Astrocyte (in vitro differentiated cells and primary cell): ENCODE measurements around the gene PCDHGB4. TPM values are rescaled to one million over a fixed set of nuclear protein-coding genes. Genes with fewer than 3 reads are reported as not detected.

ENCODE experiments used
- DNase-seq: peaks from one replicate; pipeline ENCODE4 v3.0.0-alpha.2; 2010; ENCODE audit warnings: low read depth
- FAIRE-seq: peaks from 2 replicates; lab custom pipeline; 2011; peaks lifted over from hg19 to GRCh38; lab: Jason Lieb, UNC
- H2AFZ ChIP-seq: 2 replicates; pipeline ENCODE4 v1.6.0; 2012; ENCODE audit warnings: low read depth, low read length, inconsistent platforms
- H3K27ac ChIP-seq: 2 replicates; pipeline ENCODE4 v1.5.1; 2011; ENCODE audit warnings: low read depth, low read length, inconsistent platforms
- H3K27me3 ChIP-seq: 2 replicates; pipeline ENCODE4 v1.6.0; 2011; ENCODE audit warnings: low read length, inconsistent platforms; ENCODE audit not compliant: insufficient read depth
- H3K36me3 ChIP-seq: 2 replicates; pipeline ENCODE4 v1.5.1; 2011; ENCODE audit warnings: low read length, inconsistent platforms; ENCODE audit not compliant: insufficient read depth
- H3K4me1 ChIP-seq: 2 replicates; pipeline ENCODE4 v1.5.1; 2011; ENCODE audit warnings: low read length, inconsistent platforms; ENCODE audit not compliant: insufficient read depth
- H3K4me2 ChIP-seq: 2 replicates; pipeline ENCODE4 v1.6.0; 2012; ENCODE audit warnings: low read length, inconsistent platforms
- H3K4me3 ChIP-seq: 2 replicates; pipeline ENCODE4 v1.5.1; 2011; ENCODE audit warnings: low read depth, mild to moderate bottlenecking, low read length, inconsistent platforms; ENCODE audit not compliant: insufficient read depth
- H3K79me2 ChIP-seq: 2 replicates; pipeline ENCODE4 v1.6.0; 2012; ENCODE audit warnings: mild to moderate bottlenecking, low read length, inconsistent platforms; ENCODE audit not compliant: insufficient read depth
- H3K9ac ChIP-seq: 2 replicates; pipeline ENCODE4 v1.6.0; 2012; ENCODE audit warnings: mild to moderate bottlenecking, low read length, inconsistent platforms
- H3K9me3 ChIP-seq: 2 replicates; pipeline ENCODE4 v1.5.1; 2012; ENCODE audit warnings: low read depth, mild to moderate bottlenecking, low read length, inconsistent platforms; ENCODE audit not compliant: insufficient read depth
- H4K20me1 ChIP-seq: 2 replicates; pipeline ENCODE4 v1.6.0; 2012; ENCODE audit warnings: low read length, inconsistent platforms; ENCODE audit not compliant: insufficient read depth
- H3K27ac Mint-ChIP-seq: one replicate; pipeline ENCODE4 v1.8.0; 2021; ENCODE audit warnings: mild to moderate bottlenecking, mixed read lengths; ENCODE audit not compliant: unreplicated experiment
- H3K27me3 Mint-ChIP-seq: one replicate; pipeline ENCODE4 v1.8.0; 2021; ENCODE audit warnings: low read depth, mixed read lengths; ENCODE audit not compliant: unreplicated experiment
- H3K36me3 Mint-ChIP-seq: one replicate; pipeline ENCODE4 v1.8.0; 2021; ENCODE audit warnings: low read depth, mixed read lengths; ENCODE audit not compliant: unreplicated experiment
- H3K4me1 Mint-ChIP-seq: one replicate; pipeline ENCODE4 v1.8.0; 2021; ENCODE audit warnings: low read depth, mixed read lengths; ENCODE audit not compliant: unreplicated experiment
- H3K4me3 Mint-ChIP-seq: one replicate; pipeline ENCODE4 v1.8.0; 2021; ENCODE audit warnings: mild to moderate bottlenecking, moderate library complexity, mixed read lengths; ENCODE audit not compliant: unreplicated experiment
- H3K9me3 Mint-ChIP-seq: one replicate; pipeline ENCODE4 v1.8.0; 2021; ENCODE audit warnings: mild to moderate bottlenecking, mixed read lengths; ENCODE audit not compliant: unreplicated experiment
- CTCF ChIP-seq: IDR thresholded peaks from 2 replicates; pipeline ENCODE4 v1.5.1; 2011; ENCODE audit warnings: low read depth, mild to moderate bottlenecking, inconsistent platforms, low read length, moderate library complexity; ENCODE audit not compliant: insufficient read depth
- EZH2 ChIP-seq: IDR thresholded peaks from 2 replicates; pipeline ENCODE4 v1.6.1; 2012; ENCODE audit warnings: mild to moderate bottlenecking, low read length, inconsistent platforms; ENCODE audit not compliant: insufficient read depth
- total RNA-seq: library from RNA; stranded (reverse); gene quantifications from 2 replicates; pipeline ENCODE4 v1.2.1, GENCODE V29; 2021

Gene PCDHGB4
- total RNA-seq, 1 donor from 2014 or later = 13.6 TPM

- Histone ChIP-seq H3K9ac (no peak overlapping the region), H3K4me1 (no peaks in the 10 kb centered on the region), H3K36me3 (no peaks in the 10 kb centered on the region), H3K4me2 (no peak overlapping the region), H2AFZ (no peak overlapping the region), H3K79me2 (peaks cover 12% of the 10 kb centered on the region), H3K9me3 (peaks cover 20% of the 10 kb centered on the region), H3K27me3 (no peaks in the 10 kb centered on the region), H4K20me1 (no peaks in the 10 kb centered on the region), H3K27ac (no peak overlapping the region), H3K4me3 (no peak overlapping the region)
- H3K27ac Mint-ChIP-seq = no peak overlapping the region
- H3K36me3 Mint-ChIP-seq = peaks cover 33% of the 10 kb centered on the region
- TF ChIP-seq CTCF = no peak
- no peak for TF ChIP-seq EZH2
- FAIRE-seq (no peak), DNase-seq (no peak)
- H3K27me3 Mint-ChIP-seq = no peaks in the 10 kb centered on the region
- no peaks in the 10 kb centered on the region for H3K4me1 Mint-ChIP-seq
- H3K4me3 Mint-ChIP-seq = no peak overlapping the region
- H3K9me3 Mint-ChIP-seq = peaks cover 20% of the 10 kb centered on the region
Observed at GRCh38 chr5:141434006-141434405, 46.5 kb downstream of the PCDHGB4 start.

GRCh38 chr5:141437221-141437620 lies 49.7 kb downstream of the PCDHGB4 start:
- peaks cover 9% of the 10 kb centered on the region for H3K9me3 ChIP-seq
- Mint-ChIP-seq H3K27ac (no peak overlapping the region), H3K4me1 (peaks cover 5% of the 10 kb centered on the region), H3K27me3 (no peaks in the 10 kb centered on the region), H3K9me3 (peaks cover under 1% of the 10 kb centered on the region), H3K36me3 (peaks cover 32% of the 10 kb centered on the region), H3K4me3 (no peak overlapping the region)
- no peak overlapping the region for H2AFZ ChIP-seq
- no peaks in the 10 kb centered on the region for H3K27me3 ChIP-seq
- DNase-seq (no peak), FAIRE-seq (peak; percentile 47)
- peaks cover 1% of the 10 kb centered on the region for H4K20me1 ChIP-seq
- TF ChIP-seq CTCF = no peak
- TF ChIP-seq EZH2 = no peak
- H3K79me2 ChIP-seq = peaks cover 12% of the 10 kb centered on the region
- no peaks in the 10 kb centered on the region for H3K36me3 ChIP-seq
- H3K27ac ChIP-seq = no peak overlapping the region
- H3K4me2 ChIP-seq = peak overlapping the region; percentile 0
- no peak overlapping the region for H3K9ac ChIP-seq
- no peaks in the 10 kb centered on the region for H3K4me1 ChIP-seq
- no peak overlapping the region for H3K4me3 ChIP-seq

- Histone ChIP-seq H3K79me2 (peaks cover 13% of the 10 kb centered on the region), H3K4me1 (no peaks in the 10 kb centered on the region), H4K20me1 (peaks cover 4% of the 10 kb centered on the region), H3K9me3 (peaks cover 8% of the 10 kb centered on the region), H3K4me2 (no peak overlapping the region), H3K4me3 (no peak overlapping the region), H3K27ac (no peak overlapping the region), H3K36me3 (no peaks in the 10 kb centered on the region), H3K27me3 (no peaks in the 10 kb centered on the region), H2AFZ (no peak overlapping the region), H3K9ac (no peak overlapping the region)
- Mint-ChIP-seq H3K9me3 (no peaks in the 10 kb centered on the region), H3K4me3 (no peak overlapping the region), H3K4me1 (peaks cover 5% of the 10 kb centered on the region), H3K27ac (no peak overlapping the region), H3K27me3 (no peaks in the 10 kb centered on the region), H3K36me3 (peaks cover 21% of the 10 kb centered on the region)
- FAIRE-seq (no peak), DNase-seq (peak; percentile 38)
- peak; percentile 11 for TF ChIP-seq CTCF
- no peak for TF ChIP-seq EZH2
Observed at GRCh38 chr5:141439411-141440141, 52.1 kb downstream of the PCDHGB4 start.
